ENCODE data around the gene SFTPB. TPM values are rescaled to one million over a fixed set of nuclear protein-coding genes. Genes with fewer than 3 reads are reported as not detected.

SFTPB gene
- total and polyA plus RNA-seq, 4 donors: not detected

- no peak for DNase-seq (ENCODE audit: low spot score)
- Histone ChIP-seq H3K36me3 (ENCODE audit: control insufficient read depth in 4 of 4, insufficient read depth in 3 of 4, low read depth in 1 of 4, low read length in 3 of 4) (no peaks in the 10 kb centered on the region), H3K9ac (ENCODE audit: low read depth in 1 of 2, low read length in 2 of 2) (no peak overlapping the region), H3K4me3 (ENCODE audit: low read depth in 1 of 3, low read length in 3 of 3) (no peak overlapping the region), H3K27me3 (ENCODE audit: control insufficient read depth in 4 of 4, insufficient read depth in 4 of 4, low read length in 3 of 4) (no peaks in the 10 kb centered on the region), H3K27ac (ENCODE audit: low read depth in 1 of 2, low read length in 2 of 2) (no peak overlapping the region), H3K9me3 (ENCODE audit: control insufficient read depth in 4 of 4, low read length in 3 of 4) (no peaks in the 10 kb centered on the region), H3K4me1 (ENCODE audit: control insufficient read depth in 4 of 4, insufficient read depth in 4 of 4, low read length in 3 of 4) (peaks cover 16 to 43% (median 40%) of the 10 kb centered on the region in 4 donors)
- TF ChIP-seq ATF3 (IDR thresholded peaks at IDR 0.05) (no peak), YY1 (IDR thresholded peaks at IDR 0.05) (no peak), CTCF (IDR thresholded peaks at IDR 0.05; ENCODE audit: low read depth, low read length, missing input control) (no peak), RXRA (IDR thresholded peaks at IDR 0.05) (no peak), GABPA (IDR thresholded peaks at IDR 0.05 in 1 of 2, conservative IDR thresholded peaks at IDR 0.05 in 1 of 2) (no peak), EGR1 (IDR thresholded peaks at IDR 0.05; ENCODE audit: low read depth in 2 of 2) (no peak), MAX (IDR thresholded peaks at IDR 0.05) (no peak), JUND (IDR thresholded peaks at IDR 0.05) (no peak), NR2F2 (IDR thresholded peaks at IDR 0.05) (no peak), FOXA2 (IDR thresholded peaks at IDR 0.05) (no peak), HNF4A (conservative IDR thresholded peaks at IDR 0.05) (no peak), ZBTB33 (IDR thresholded peaks at IDR 0.05) (no peak), REST (IDR thresholded peaks at IDR 0.05) (no peak), RAD21 (IDR thresholded peaks at IDR 0.05) (no peak), SP1 (IDR thresholded peaks at IDR 0.05) (no peak), TAF1 (conservative IDR thresholded peaks at IDR 0.05) (no peak), HNF4G (IDR thresholded peaks at IDR 0.05) (no peak)
- 80% methylated on average over 3 of the region's 3 CpGs for WGBS
Measured at GRCh38 chr2:85704038-85704437, 36.0 kb upstream of the SFTPB start.

GRCh38 chr2:85703329-85703728 lies 35.3 kb upstream of the SFTPB start:
- H3K36me3 ChIP-seq (ENCODE audit: control insufficient read depth in 4 of 4, insufficient read depth in 3 of 4, low read depth in 1 of 4, low read length in 3 of 4): no peaks in the 10 kb centered on the region
- no peaks in the 10 kb centered on the region for H3K27me3 ChIP-seq (ENCODE audit: control insufficient read depth in 4 of 4, insufficient read depth in 4 of 4, low read length in 3 of 4)
- no peak overlapping the region for H3K9ac ChIP-seq (ENCODE audit: low read depth in 1 of 2, low read length in 2 of 2)
- DNase-seq (ENCODE audit: low spot score): no peak
- H3K27ac ChIP-seq (ENCODE audit: low read depth in 1 of 2, low read length in 2 of 2): no peak overlapping the region
- TF ChIP-seq REST (IDR thresholded peaks at IDR 0.05): no peak
- H3K4me3 ChIP-seq (ENCODE audit: low read depth in 1 of 3, low read length in 3 of 3): no peak overlapping the region
- peaks cover 15 to 37% (median 34%) of the 10 kb centered on the region in 4 donors for H3K4me1 ChIP-seq (ENCODE audit: control insufficient read depth in 4 of 4, insufficient read depth in 4 of 4, low read length in 3 of 4)
- no peaks in the 10 kb centered on the region for H3K9me3 ChIP-seq (ENCODE audit: control insufficient read depth in 4 of 4, low read length in 3 of 4)

Measured in liver (tissue), 9 donors.